Measurements from ENCODE around the gene CFAP58.
"Not testable (repeated sequence)": the region's sequence is repeated elsewhere in the genome, so short reads cannot be mapped to it uniquely, and the experiment has no call there.

DNA sequence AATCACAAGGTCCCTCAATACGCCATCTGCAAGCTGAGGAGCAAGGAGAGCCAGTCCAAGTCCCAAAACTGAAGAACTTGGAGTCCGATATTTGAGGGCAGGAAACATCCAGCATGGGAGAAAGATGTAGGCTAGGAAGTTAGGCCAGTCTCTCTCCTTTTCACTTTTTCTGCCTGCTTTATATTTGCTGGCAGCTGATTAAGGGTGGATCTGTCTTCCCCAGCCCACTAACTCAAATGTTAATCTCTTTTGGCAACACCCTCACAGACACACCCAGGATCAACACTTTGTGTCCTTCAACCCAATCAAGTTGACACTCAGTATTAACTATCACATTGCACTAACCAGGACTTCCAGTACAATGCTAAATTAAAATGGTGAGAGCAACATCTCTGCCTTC lies 115.2 kb downstream of the CFAP58 start:
- TF ChIP-seq, protein P1, sequence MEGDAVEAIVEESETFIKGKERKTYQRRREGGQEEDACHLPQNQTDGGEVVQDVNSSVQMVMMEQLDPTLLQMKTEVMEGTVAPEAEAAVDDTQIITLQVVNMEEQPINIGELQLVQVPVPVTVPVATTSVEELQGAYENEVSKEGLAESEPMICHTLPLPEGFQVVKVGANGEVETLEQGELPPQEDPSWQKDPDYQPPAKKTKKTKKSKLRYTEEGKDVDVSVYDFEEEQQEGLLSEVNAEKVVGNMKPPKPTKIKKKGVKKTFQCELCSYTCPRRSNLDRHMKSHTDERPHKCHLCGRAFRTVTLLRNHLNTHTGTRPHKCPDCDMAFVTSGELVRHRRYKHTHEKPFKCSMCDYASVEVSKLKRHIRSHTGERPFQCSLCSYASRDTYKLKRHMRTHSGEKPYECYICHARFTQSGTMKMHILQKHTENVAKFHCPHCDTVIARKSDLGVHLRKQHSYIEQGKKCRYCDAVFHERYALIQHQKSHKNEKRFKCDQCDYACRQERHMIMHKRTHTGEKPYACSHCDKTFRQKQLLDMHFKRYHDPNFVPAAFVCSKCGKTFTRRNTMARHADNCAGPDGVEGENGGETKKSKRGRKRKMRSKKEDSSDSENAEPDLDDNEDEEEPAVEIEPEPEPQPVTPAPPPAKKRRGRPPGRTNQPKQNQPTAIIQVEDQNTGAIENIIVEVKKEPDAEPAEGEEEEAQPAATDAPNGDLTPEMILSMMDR (IDR thresholded peaks at IDR 0.05) = not testable (repeated sequence)
- TF ChIP-seq EZH2 (IDR thresholded peaks at IDR 0.05; ENCODE audit: borderline replicate concordance, insufficient read depth, low read depth, low read length, poor library complexity, severe bottlenecking) = not testable (repeated sequence)

All from B cell (primary cell).